RWPE2 (cell line): ENCODE results near the gene METTL15.
"Not testable (repeated sequence)": the region's sequence is repeated elsewhere in the genome, so short reads cannot be mapped to it uniquely, and the experiment has no call there.

Experiments
- ATAC-seq: fragments of 200-7000 bp; cut with Tn5 transposase; 3 replicates; pipeline ENCODE4 v1.9.1; 2021; ENCODE audit warnings: low read depth
- DNase-seq: peaks from one replicate; pipeline ENCODE4 v3.0.0-alpha.2; 2020; ENCODE audit warnings: low spot score
- H3K27ac ChIP-seq: fragments of 450-650 bp; 2 replicates; pipeline ENCODE4 v1.5.1; 2017; ENCODE audit warnings: mild to moderate bottlenecking; ENCODE audit not compliant: poor library complexity, severe bottlenecking
- H3K27me3 ChIP-seq: fragments of 250-450 bp; sonication (Bioruptor Pico); 2 replicates; pipeline ENCODE4 v1.5.1; 2021; ENCODE audit warnings: mild to moderate bottlenecking, moderate library complexity; ENCODE audit not compliant: insufficient read depth, poor library complexity, severe bottlenecking
- H3K36me3 ChIP-seq: fragments of 250-450 bp; sonication (Bioruptor Pico); 2 replicates; pipeline ENCODE4 v1.5.1; 2020; ENCODE audit warnings: low read depth, mild to moderate bottlenecking, moderate library complexity
- H3K4me1 ChIP-seq: fragments of 250-450 bp; sonication (Bioruptor Pico); 2 replicates; pipeline ENCODE4 v1.5.1; 2021; ENCODE audit warnings: mild to moderate bottlenecking, moderate library complexity; ENCODE audit not compliant: insufficient read depth, poor library complexity, severe bottlenecking
- H3K4me3 ChIP-seq: fragments of 250-450 bp; sonication (Bioruptor Pico); 2 replicates; pipeline ENCODE4 v1.5.1; 2021; ENCODE audit warnings: mild to moderate bottlenecking, moderate library complexity; ENCODE audit not compliant: severe bottlenecking
- H3K9me3 ChIP-seq: fragments of 250-450 bp; sonication (Bioruptor Pico); 2 replicates; pipeline ENCODE4 v1.5.1; 2021; ENCODE audit warnings: mild to moderate bottlenecking, moderate library complexity; ENCODE audit not compliant: severe bottlenecking
- CTCF ChIP-seq: fragments of 450-650 bp; IDR thresholded peaks from one replicate; pipeline ENCODE4 v1.5.1; 2017; ENCODE audit warnings: mild to moderate bottlenecking, moderate library complexity; ENCODE audit not compliant: poor library complexity, severe bottlenecking

Gene METTL15

DNA sequence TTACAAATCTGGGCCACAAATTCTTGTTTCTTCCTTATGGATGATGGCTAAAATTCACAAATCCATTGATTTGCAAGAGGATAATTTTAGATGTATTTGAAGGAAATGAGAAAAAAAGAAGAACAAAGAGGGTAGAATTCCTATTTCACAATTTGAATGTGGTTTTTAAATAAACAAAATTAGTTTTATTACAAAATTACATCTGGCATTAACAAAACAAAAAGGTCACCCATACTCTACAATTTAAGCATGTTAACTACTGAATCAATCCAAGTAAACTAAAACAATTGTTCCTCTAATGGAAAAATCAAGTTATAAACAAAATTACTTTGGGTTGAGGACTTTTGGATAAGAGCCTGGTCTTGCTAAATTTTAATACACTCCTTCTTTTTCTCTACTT, 242.0 kb downstream of the METTL15 start:
- no peaks in the 10 kb centered on the region for H3K27me3 ChIP-seq
- H3K4me3 ChIP-seq: no peak overlapping the region
- peaks cover 15% of the 10 kb centered on the region for H3K4me1 ChIP-seq
- H3K27ac ChIP-seq: no peak overlapping the region
- no peaks in the 10 kb centered on the region for H3K36me3 ChIP-seq
- no peak for DNase-seq
- no peak for ATAC-seq
- no peaks in the 10 kb centered on the region for H3K9me3 ChIP-seq
- TF ChIP-seq CTCF: no peak

DNA sequence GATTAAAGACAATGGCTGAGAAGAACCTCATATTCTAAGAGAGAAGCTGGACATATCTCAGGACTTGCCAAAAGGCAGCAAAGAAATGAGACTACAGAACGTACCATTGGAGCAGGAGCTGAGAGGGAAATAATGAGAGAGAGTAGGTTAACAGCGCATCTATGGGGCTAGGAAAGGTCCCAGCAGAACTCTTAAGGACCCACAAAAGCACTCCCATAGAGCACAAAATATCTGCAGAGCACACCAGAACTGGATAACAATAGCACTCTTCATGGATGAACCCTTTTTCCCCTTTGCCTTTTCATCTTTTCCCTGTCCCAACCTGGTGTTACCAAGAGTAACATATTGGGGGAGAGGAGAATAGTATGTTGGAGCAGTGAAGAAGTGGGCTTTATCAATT, 245.8 kb downstream of the METTL15 start:
- no peaks in the 10 kb centered on the region for H3K27me3 ChIP-seq
- ATAC-seq (no peak), DNase-seq (no peak)
- no peak for TF ChIP-seq CTCF
- H3K9me3 ChIP-seq: no peaks in the 10 kb centered on the region
- no peaks in the 10 kb centered on the region for H3K36me3 ChIP-seq
- no peak overlapping the region for H3K27ac ChIP-seq
- H3K4me1 ChIP-seq: no peaks in the 10 kb centered on the region
- no peak overlapping the region for H3K4me3 ChIP-seq

- ATAC-seq (no peak), DNase-seq (no peak)
- H3K27ac ChIP-seq: no peak overlapping the region
- no peak for TF ChIP-seq CTCF
- peaks cover 1% of the 10 kb centered on the region for H3K9me3 ChIP-seq
- no peak overlapping the region for H3K4me3 ChIP-seq
- no peaks in the 10 kb centered on the region for H3K4me1 ChIP-seq
- H3K36me3 ChIP-seq: no peaks in the 10 kb centered on the region
- H3K27me3 ChIP-seq: no peaks in the 10 kb centered on the region
Observed at GRCh38 chr11:28366549-28367346, 258.6 kb downstream of the METTL15 start.

GRCh38 chr11:28378095-28378494, 269.9 kb downstream of the METTL15 start:
- not testable (repeated sequence) for H3K27ac ChIP-seq, H3K27me3 ChIP-seq, ATAC-seq, H3K4me1 ChIP-seq, H3K36me3 ChIP-seq, DNase-seq, H3K9me3 ChIP-seq, H3K4me3 ChIP-seq
